ENCODE data around the gene GRHL1. TPM values are rescaled to one million over a fixed set of nuclear protein-coding genes. Genes with fewer than 3 reads are reported as not detected.

Gene GRHL1
- total and polyA plus RNA-seq, 12 donors, result 0.57 to 2.6 (median 1.2) TPM; not detected in 1

DNA sequence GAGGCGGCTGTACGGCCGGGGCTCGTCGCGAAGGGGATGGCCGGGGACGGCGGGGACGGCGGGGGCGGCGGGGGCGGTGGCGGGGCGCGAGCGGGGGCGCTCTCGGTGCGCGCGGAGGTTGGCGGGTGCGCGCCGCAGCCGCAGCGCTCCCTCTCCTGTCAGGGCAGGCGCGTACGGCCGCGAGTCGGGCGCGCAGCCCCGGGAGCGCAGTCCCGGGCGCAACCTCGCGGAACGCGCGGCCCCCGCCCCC lies 296 bp upstream of the GRHL1 start:
- H3K4me3 ChIP-seq, result peak overlapping the region in 3 of 4 donors; percentile 37 to 89 (median 73)
- H3K9me3 ChIP-seq (replicated peaks in 1 of 3), result no peaks in the 10 kb centered on the region
- H3K27ac ChIP-seq, result peak overlapping the region in 3 of 5 donors; percentile 47 to 84 (median 72)
- H3K36me3 ChIP-seq (replicated peaks in 1 of 2), result no peaks in the 10 kb centered on the region
- peaks cover 0 to 25% of the 10 kb centered on the region in 2 donors for H3K4me1 ChIP-seq (replicated peaks in 1 of 2)
- TF ChIP-seq CTCF (IDR thresholded peaks at IDR 0.05) (no peak), POLR2A (IDR thresholded peaks at IDR 0.05) (no peak)
- intact Hi-C loops (cut with DNase I), result loop anchor here in 1 of 2 donors (5.0 kb wide), 1 partner anchor 139 kb away; no protein-coding TSS in a partner anchor
- no peaks in the 10 kb centered on the region for H3K27me3 ChIP-seq
- no peak for DNase-seq
- 0 to 1% (median 1%) methylated on average over 8 to 45 of the region's 47 CpGs; no CpG with 5 or more reads in 1 of the 4 donors for WGBS, 4 donors

DNA sequence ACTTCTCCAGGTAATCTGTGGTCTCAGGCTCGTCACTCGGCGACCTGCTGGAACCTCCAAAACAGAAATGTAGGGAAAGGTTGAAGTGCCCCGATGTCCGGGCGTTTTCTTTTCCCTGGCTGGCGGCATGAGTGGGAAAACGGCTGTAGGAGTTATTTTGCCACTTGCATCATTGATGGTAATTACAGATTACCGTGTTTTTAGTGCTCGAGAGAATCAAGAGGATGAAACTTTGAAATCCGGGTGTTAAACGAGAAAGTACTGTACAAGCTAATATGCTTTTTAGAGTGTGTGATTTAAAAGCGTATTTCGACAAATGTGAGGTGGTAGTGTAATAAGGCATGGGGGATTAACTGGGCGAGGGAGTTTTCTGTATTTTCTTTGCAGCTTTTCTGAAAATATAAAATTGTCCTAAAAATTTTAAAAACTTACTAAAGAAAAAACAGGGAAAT lies 819 bp downstream of the GRHL1 start:
- Histone ChIP-seq H3K4me1 (replicated peaks in 1 of 2) (peaks cover 0 to 25% of the 10 kb centered on the region in 2 donors), H3K27ac (no peak overlapping the region), H3K36me3 (replicated peaks in 1 of 2) (no peaks in the 10 kb centered on the region), H3K9me3 (replicated peaks in 1 of 3) (no peaks in the 10 kb centered on the region), H3K27me3 (no peaks in the 10 kb centered on the region), H3K4me3 (peak overlapping the region in 3 of 4 donors; percentile 45 to 89 (median 48))
- no peak for TF ChIP-seq POLR2A (IDR thresholded peaks at IDR 0.05)
- no peak for TF ChIP-seq CTCF (IDR thresholded peaks at IDR 0.05)
- peak in 1 of 7 donors; percentile 11 for DNase-seq
- 23 to 28% (median 26%) methylated on average over 15 of the region's 15 CpGs for WGBS, 4 donors
- intact Hi-C loops (cut with DNase I), result loop anchor here in 1 of 2 donors (5.0 kb wide), 1 partner anchor 140 kb away; no protein-coding TSS in a partner anchor

DNA sequence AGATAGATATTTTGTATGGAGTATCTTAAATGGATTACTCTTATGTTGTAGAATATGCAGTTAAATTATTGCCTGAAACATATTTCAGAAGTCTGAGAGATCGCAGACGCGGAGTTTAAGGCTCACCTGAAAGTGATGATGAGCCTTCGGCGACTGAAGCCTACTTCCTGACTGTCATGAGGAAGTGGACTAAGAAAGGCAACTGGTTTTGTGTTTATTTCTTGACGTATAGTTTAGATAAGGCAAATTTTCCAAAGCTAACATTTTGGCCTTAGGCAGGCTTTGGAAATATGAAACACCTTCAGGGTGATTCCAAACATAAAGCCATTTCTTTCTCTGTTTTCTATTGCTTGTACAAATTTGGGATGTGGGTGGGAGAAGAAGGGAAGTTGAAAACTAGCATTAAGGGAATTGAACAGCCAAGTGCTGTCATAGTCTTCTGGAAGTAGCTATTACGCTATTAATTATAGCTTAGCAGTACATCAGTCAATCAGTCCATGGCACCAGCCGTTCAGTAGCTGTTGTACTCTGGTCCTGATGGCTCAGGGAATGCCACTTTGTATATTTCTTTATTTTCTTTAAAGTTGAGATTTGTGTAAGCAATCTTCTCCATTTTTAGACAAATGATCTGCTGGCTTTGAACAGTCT lies 1.5 kb downstream of the GRHL1 start:
- H3K4me3 ChIP-seq, result no peak overlapping the region
- no peaks in the 10 kb centered on the region for H3K9me3 ChIP-seq (replicated peaks in 1 of 3)
- 75 to 90% (median 88%) methylated on average over 8 of the region's 8 CpGs for WGBS, 4 donors
- H3K4me1 ChIP-seq (replicated peaks in 1 of 2), result peaks cover 0 to 25% of the 10 kb centered on the region in 2 donors
- H3K36me3 ChIP-seq (replicated peaks in 1 of 2), result no peaks in the 10 kb centered on the region
- intact Hi-C loops (cut with DNase I), result loop anchor here in 1 of 2 donors (5.0 kb wide), 1 partner anchor 141 kb away; no protein-coding TSS in a partner anchor
- DNase-seq, result no peak
- TF ChIP-seq POLR2A (IDR thresholded peaks at IDR 0.05), result no peak
- no peaks in the 10 kb centered on the region for H3K27me3 ChIP-seq
- H3K27ac ChIP-seq, result no peak overlapping the region

- Histone ChIP-seq H3K4me1 (replicated peaks in 1 of 2) (peaks cover 0 to 25% of the 10 kb centered on the region in 2 donors), H3K4me3 (no peak overlapping the region), H3K27ac (no peak overlapping the region), H3K36me3 (replicated peaks in 1 of 2) (no peaks in the 10 kb centered on the region), H3K27me3 (no peaks in the 10 kb centered on the region), H3K9me3 (replicated peaks in 1 of 3) (no peaks in the 10 kb centered on the region)
- WGBS, 4 donors, result 53 to 88% (median 69%) methylated on average over 3 of the region's 3 CpGs
- DNase-seq, result peak in 2 of 7 donors; percentile 24 to 32
- intact Hi-C loops (cut with DNase I), result loop anchor here in 1 of 2 donors (5.0 kb wide), 1 partner anchor 142 kb away; no protein-coding TSS in a partner anchor
- TF ChIP-seq CTCF (IDR thresholded peaks at IDR 0.05) (no peak), POLR2A (IDR thresholded peaks at IDR 0.05) (no peak)
Measured at GRCh38 chr2:9954136-9954535, 2.6 kb downstream of the GRHL1 start.

GRCh38 chr2:9958057-9958456 lies 6.6 kb downstream of the GRHL1 start:
- H3K27ac ChIP-seq, result no peak overlapping the region
- no peaks in the 10 kb centered on the region for H3K27me3 ChIP-seq
- intact Hi-C loops (cut with DNase I), result no loop called here
- peaks cover 0 to 15% of the 10 kb centered on the region in 2 donors for H3K4me1 ChIP-seq (replicated peaks in 1 of 2)
- 91 to 93% (median 92%) methylated on average over 8 of the region's 8 CpGs for WGBS, 4 donors
- no peak for DNase-seq
- no peaks in the 10 kb centered on the region for H3K36me3 ChIP-seq (replicated peaks in 1 of 2)
- H3K9me3 ChIP-seq (replicated peaks in 1 of 3), result no peaks in the 10 kb centered on the region
- no peak overlapping the region for H3K4me3 ChIP-seq
- TF ChIP-seq POLR2A (IDR thresholded peaks at IDR 0.05) (no peak), CTCF (IDR thresholded peaks at IDR 0.05) (no peak)
